HG02623 (cell line): ENCODE measurements around the gene SLC35E1.
"Not testable (repeated sequence)": the region's sequence is repeated elsewhere in the genome, so short reads cannot be mapped to it uniquely, and the experiment has no call there.

Experiments used
- ATAC-seq: cut with Tn5 transposase; IDR thresholded peaks from one replicate; pipeline ENCODE4 v1.9.1; 2021; ENCODE audit warnings: moderate library complexity; ENCODE audit not compliant: unreplicated experiment

Gene SLC35E1

DNA sequence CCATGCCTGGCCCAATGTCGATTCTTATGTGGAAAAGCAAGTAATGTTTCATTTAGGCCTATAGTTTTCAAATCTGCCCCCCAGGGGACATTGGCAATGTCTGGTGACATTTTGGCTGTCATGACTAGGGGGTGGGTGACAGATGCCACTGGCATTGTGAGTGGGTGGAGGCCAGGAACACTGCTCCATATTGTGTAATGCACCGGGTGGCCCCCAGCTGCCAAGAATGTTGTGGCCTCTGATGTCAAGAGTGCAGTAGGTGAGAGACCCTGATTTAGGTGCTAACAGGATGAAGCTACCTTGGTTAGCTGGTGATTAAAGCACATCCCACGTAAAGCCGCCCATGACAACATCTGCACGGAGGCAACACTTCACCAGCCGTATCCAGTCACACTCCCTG lies 65.3 kb downstream of the SLC35E1 start:
- ATAC-seq = no peak

DNA sequence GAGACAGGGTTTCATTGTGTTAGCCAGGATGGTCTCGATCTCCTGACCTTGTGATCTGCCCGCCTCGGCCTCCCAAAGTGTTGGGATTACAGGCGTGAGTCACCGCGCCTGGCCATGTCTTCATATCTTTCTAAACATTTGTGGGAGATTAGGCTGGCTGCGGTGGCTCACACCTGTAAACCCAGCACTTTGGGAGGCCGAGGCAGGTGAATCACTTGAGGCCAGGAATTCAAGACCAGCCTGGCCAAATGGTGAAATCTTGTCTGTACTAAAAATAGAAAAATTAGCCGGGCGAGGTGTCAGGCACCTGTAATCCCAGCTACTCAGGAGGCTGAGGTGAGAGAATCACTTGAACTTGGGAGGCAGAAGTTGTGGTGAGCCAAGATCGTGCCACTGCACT lies 66.1 kb downstream of the SLC35E1 start:
- not testable (repeated sequence) for ATAC-seq

- no peak for ATAC-seq
Observed at GRCh38 chr19:16504271-16504670, 67.9 kb downstream of the SLC35E1 start.
